Activated CD4-positive, alpha-beta memory T cell treated with anti-CD3 and anti-CD28 coated beads, Interleukin-2, amount 10 ng/mL, durations not matched to agents 7 days and 5 days (primary cell): ENCODE results near the gene BHLHE23. TPM values are rescaled to one million over a fixed set of nuclear protein-coding genes. Genes with fewer than 3 reads are reported as not detected.
A peak's percentile ranks its signal among the peaks of the same experiment; 100 is the strongest.

Source experiments
- CTCF ChIA-PET: fragments of 350-600 bp; sonication (Branson Sonifier 250); formaldehyde crosslinking; loops from one replicate; lab custom pipeline; 2021; ENCODE audit warnings: antibody characterized with exemption, inconsistent platforms; lab: Charles Lee
- POLR2A ChIA-PET: fragments of 350-600 bp; sonication (Branson Sonifier 250); formaldehyde crosslinking; loops from one replicate; lab custom pipeline; 2021; ENCODE audit warnings: antibody characterized with exemption; lab: Charles Lee
- DNase-seq: peaks from one replicate; pipeline ENCODE4 v3.0.0-alpha.2; 2020
- H3K27ac Mint-ChIP-seq: one replicate; pipeline ENCODE4 v1.8.0; 2021; ENCODE audit warnings: mild to moderate bottlenecking, mixed read lengths
- H3K27me3 Mint-ChIP-seq: one replicate; pipeline ENCODE4 v1.8.0; 2021; ENCODE audit warnings: mixed read lengths
- H3K36me3 Mint-ChIP-seq: one replicate; pipeline ENCODE4 v1.8.0; 2021; ENCODE audit warnings: low read depth, mixed read lengths
- H3K4me1 Mint-ChIP-seq: one replicate; pipeline ENCODE4 v1.8.0; 2021; ENCODE audit warnings: mixed read lengths
- H3K4me3 Mint-ChIP-seq: one replicate; pipeline ENCODE4 v1.8.0; 2021; ENCODE audit warnings: mild to moderate bottlenecking, mixed read lengths
- H3K9me3 Mint-ChIP-seq: one replicate; pipeline ENCODE4 v1.8.0; 2021; ENCODE audit warnings: mixed read lengths
- total RNA-seq, 2 experiments: library from RNA; stranded (reverse); gene quantifications; one replicate each; pipeline ENCODE4 v1.2.3, GENCODE V29; 2021

Gene BHLHE23
- total RNA-seq, 2 experiments from 2014 or later, result not detected

DNA sequence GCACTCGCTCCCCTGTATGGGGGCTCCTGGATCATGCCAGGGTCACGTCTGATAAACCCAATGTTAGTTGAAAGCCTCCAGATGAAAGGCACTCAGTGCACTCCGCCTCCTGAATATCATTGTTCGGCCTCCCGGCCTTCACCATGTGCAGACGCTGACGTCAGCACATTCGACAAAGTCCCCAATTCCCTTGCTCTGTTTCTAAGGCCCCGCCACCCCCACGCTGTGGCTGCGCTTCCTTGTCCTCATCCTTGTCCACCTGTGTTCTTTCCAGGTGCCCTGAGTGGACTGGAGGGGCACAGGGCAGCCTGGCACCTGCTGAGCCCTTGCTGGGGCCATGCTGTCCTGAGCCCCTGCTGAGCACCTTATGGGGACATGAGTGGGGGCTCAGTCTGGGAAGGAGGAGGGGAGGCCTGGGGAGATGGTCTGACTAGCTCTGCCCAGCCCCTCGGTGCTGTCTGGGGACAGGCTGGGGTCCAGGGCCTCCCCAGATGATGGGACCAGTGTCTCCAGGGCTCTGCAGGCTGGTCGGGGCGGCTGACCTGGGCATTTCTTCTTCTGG is 9.8 kb upstream of the BHLHE23 start:
- Mint-ChIP-seq H3K4me3 (no peak overlapping the region), H3K9me3 (peaks cover 11% of the 10 kb centered on the region), H3K27ac (no peak overlapping the region), H3K36me3 (peaks cover 14% of the 10 kb centered on the region), H3K4me1 (no peaks in the 10 kb centered on the region), H3K27me3 (peaks cover 46% of the 10 kb centered on the region)
- CTCF ChIA-PET, result no interaction called here
- DNase-seq, result no peak
- POLR2A ChIA-PET, result no interaction called here

GRCh38 chr20:63015662-63016361 is 9.0 kb upstream of the BHLHE23 start:
- Mint-ChIP-seq H3K9me3 (peaks cover 11% of the 10 kb centered on the region), H3K27me3 (peaks cover 54% of the 10 kb centered on the region), H3K4me3 (no peak overlapping the region), H3K27ac (no peak overlapping the region), H3K36me3 (peaks cover 14% of the 10 kb centered on the region), H3K4me1 (no peaks in the 10 kb centered on the region)
- no peak for DNase-seq
- ChIA-PET POLR2A (no interaction called here), CTCF (no interaction called here)

DNA sequence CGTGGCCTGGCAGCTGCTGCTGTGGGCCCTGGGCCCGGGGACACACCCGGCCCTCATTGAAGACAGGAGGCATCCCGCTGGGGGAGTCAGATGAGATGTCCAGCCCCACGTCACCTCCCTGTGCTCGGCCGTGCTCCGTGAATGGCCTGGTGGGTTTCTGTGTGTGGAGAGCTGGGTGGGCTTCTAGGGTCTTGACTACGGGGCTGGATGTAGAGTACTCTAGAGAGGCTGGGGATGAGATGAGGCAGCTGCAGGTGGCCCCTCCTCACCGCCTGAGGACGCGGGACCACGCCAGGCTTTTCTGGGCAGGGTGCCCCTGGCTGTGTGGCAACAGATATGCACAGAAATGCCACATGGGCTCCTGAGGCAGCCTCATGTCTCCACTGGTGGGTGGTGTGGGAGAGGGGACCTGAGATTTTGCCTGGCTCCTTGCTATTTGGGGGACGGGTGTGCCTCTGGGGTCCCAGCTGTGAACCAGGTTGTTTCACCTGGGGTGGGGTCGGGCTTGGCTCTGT is 8.4 kb upstream of the BHLHE23 start:
- Mint-ChIP-seq H3K27me3 (peaks cover 57% of the 10 kb centered on the region), H3K4me1 (peaks cover 3% of the 10 kb centered on the region), H3K36me3 (peaks cover 14% of the 10 kb centered on the region), H3K27ac (no peak overlapping the region), H3K4me3 (no peak overlapping the region), H3K9me3 (peaks cover 11% of the 10 kb centered on the region)
- POLR2A ChIA-PET, result no interaction called here
- DNase-seq, result no peak
- CTCF ChIA-PET, result no interaction called here

- Mint-ChIP-seq H3K4me3 (no peak overlapping the region), H3K4me1 (peaks cover 8% of the 10 kb centered on the region), H3K9me3 (peaks cover 11% of the 10 kb centered on the region), H3K27me3 (peaks cover 62% of the 10 kb centered on the region), H3K36me3 (peaks cover 14% of the 10 kb centered on the region), H3K27ac (no peak overlapping the region)
- ChIA-PET POLR2A (no interaction called here), CTCF (no interaction called here)
- DNase-seq, result no peak
Measured at GRCh38 chr20:63014710-63015109, 7.9 kb upstream of the BHLHE23 start.

- H3K4me3 Mint-ChIP-seq, result no peak overlapping the region
- H3K27me3 Mint-ChIP-seq, result peaks cover 58% of the 10 kb centered on the region
- H3K4me1 Mint-ChIP-seq, result peaks cover 9% of the 10 kb centered on the region
- POLR2A ChIA-PET, result no interaction called here
- H3K36me3 Mint-ChIP-seq, result peaks cover 14% of the 10 kb centered on the region
- H3K27ac Mint-ChIP-seq, result no peak overlapping the region
- H3K9me3 Mint-ChIP-seq, result peaks cover 11% of the 10 kb centered on the region
- CTCF ChIA-PET, result interaction anchor here (1.6 kb wide), 1 partner anchor 42 kb away, joined by 4 read pairs; no protein-coding TSS in a partner anchor
- DNase-seq, result no peak
Measured at GRCh38 chr20:63014287-63014686, 7.5 kb upstream of the BHLHE23 start.

GRCh38 chr20:63013207-63013606 is 6.4 kb upstream of the BHLHE23 start:
- ChIA-PET POLR2A (no interaction called here), CTCF (interaction anchor here (0.7 to 1.6 kb wide), 2 partner anchors 41 to 147 kb away, joined by 4 read pairs; no protein-coding TSS in a partner anchor)
- Mint-ChIP-seq H3K9me3 (peaks cover 11% of the 10 kb centered on the region), H3K36me3 (peaks cover 14% of the 10 kb centered on the region), H3K27me3 (peaks cover 68% of the 10 kb centered on the region), H3K4me1 (peaks cover 17% of the 10 kb centered on the region), H3K4me3 (no peak overlapping the region), H3K27ac (no peak overlapping the region)
- no peak for DNase-seq

DNA sequence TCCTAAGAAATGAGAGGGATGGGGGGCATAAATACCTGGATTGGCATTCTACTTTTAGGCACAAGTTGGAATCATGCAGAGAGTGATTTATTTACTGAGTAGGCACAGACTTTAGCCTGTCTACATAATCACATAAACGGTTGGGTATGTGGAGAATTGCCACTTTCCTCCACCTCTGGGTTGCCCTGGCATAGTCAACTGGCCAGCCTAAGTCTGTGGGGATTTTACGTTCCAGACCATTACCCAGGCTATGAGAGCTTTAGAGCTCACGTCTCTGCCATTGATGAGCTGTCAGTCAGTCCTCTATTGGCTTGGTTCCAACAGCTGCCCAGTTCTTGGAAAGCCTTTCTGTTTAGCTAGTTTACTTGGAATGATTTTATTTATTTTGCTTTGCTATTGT is 5.0 kb upstream of the BHLHE23 start:
- ChIA-PET CTCF (interaction anchor here (1.0 to 2.4 kb wide), 2 partner anchors 39 to 144 kb away, joined by 3 to 15 read pairs; no protein-coding TSS in a partner anchor), POLR2A (no interaction called here)
- Mint-ChIP-seq H3K27ac (no peak overlapping the region), H3K27me3 (peaks cover 75% of the 10 kb centered on the region), H3K4me3 (no peak overlapping the region), H3K4me1 (peaks cover 17% of the 10 kb centered on the region), H3K36me3 (peaks cover 14% of the 10 kb centered on the region), H3K9me3 (peaks cover 11% of the 10 kb centered on the region)
- no peak for DNase-seq

- peaks cover 14% of the 10 kb centered on the region for H3K36me3 Mint-ChIP-seq
- H3K9me3 Mint-ChIP-seq, result peaks cover 11% of the 10 kb centered on the region
- peaks cover 17% of the 10 kb centered on the region for H3K4me1 Mint-ChIP-seq
- H3K27me3 Mint-ChIP-seq, result peaks cover 76% of the 10 kb centered on the region
- peak overlapping the region; percentile 74 for H3K4me3 Mint-ChIP-seq
- peak overlapping the region; percentile 30 for H3K27ac Mint-ChIP-seq
- DNase-seq, result peak; percentile 71
- CTCF ChIA-PET, result interaction anchor here (0.5 to 2.4 kb wide), 4 partner anchors 38 to 510 kb away, joined by 3 to 15 read pairs (median 3); no protein-coding TSS in a partner anchor
- POLR2A ChIA-PET, result interaction anchor here (0.9 kb wide), 1 partner anchor 37 kb away, joined by 7 read pairs; no protein-coding TSS in a partner anchor
Measured at GRCh38 chr20:63009988-63010769, 3.4 kb upstream of the BHLHE23 start.

- Mint-ChIP-seq H3K9me3 (peaks cover 11% of the 10 kb centered on the region), H3K27ac (peak overlapping the region; percentile 48), H3K36me3 (peaks cover 10% of the 10 kb centered on the region), H3K27me3 (peaks cover 72% of the 10 kb centered on the region), H3K4me1 (peaks cover 20% of the 10 kb centered on the region), H3K4me3 (no peak overlapping the region)
- peak; percentile 84 for DNase-seq
- POLR2A ChIA-PET, result interaction anchor here (0.9 to 1.1 kb wide), 4 partner anchors 34 to 111 kb away, joined by 3 to 7 read pairs (median 3); no protein-coding TSS in a partner anchor
- CTCF ChIA-PET, result interaction anchor here (0.5 to 1.7 kb wide), 12 partner anchors 29 to 509 kb away, joined by 3 to 9 read pairs (median 3); partner anchors contain the start of gene TCFL5
Measured at GRCh38 chr20:63009045-63009961, 2.5 kb upstream of the BHLHE23 start.

- Mint-ChIP-seq H3K27ac (no peak overlapping the region), H3K9me3 (peaks cover 6% of the 10 kb centered on the region), H3K27me3 (peaks cover 72% of the 10 kb centered on the region), H3K4me1 (peaks cover 23% of the 10 kb centered on the region), H3K4me3 (no peak overlapping the region), H3K36me3 (peaks cover 6% of the 10 kb centered on the region)
- ChIA-PET POLR2A (interaction anchor here (1.0 to 1.1 kb wide), 3 partner anchors 33 to 110 kb away, joined by 3 read pairs; no protein-coding TSS in a partner anchor), CTCF (interaction anchor here (0.7 to 1.7 kb wide), 10 partner anchors 29 to 385 kb away, joined by 3 to 9 read pairs (median 4); partner anchors contain the start of gene TCFL5)
- no peak for DNase-seq
Measured at GRCh38 chr20:63008541-63009044, 1.8 kb upstream of the BHLHE23 start.

DNA sequence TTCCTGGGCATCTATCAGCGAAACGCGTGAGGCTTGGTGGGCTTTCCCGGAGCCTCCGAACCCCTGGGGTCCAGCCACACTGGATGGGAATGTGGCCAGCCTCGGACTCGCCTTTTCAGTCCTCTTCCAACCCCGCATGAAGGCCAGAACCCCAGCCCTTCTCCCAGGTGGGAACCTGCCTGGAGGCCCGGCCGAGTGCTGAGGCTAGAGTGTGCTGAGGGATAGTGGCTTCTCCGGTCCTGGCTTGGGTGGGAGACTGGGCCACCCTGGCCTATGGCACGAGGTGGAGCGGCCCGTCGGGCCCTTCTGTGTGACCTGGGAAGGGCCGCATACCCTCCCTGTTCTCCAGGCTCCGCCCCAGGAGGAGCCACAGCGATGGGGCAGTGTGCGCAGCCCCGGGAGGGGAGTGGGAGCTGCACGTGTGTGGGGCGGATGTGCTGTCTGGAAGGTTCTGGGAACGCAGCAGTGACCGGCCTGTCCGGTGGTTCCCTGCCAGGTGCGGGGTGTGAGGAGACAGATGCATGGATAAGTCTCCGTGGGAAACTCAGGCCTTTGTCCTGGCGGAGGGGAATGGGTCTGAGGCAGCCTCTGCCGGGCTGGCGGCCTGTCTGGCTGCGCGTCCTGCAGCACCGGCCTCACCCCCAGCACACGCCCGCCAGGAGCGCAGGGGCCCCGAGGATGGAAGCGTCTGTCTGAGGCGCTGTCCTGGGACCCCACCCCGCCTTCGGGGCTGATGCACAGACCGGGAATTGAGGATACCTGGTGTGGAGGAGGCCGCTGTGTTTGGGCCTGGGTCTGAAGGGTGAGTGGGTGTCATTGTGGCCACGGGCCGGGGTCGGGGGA is 1.1 kb upstream of the BHLHE23 start:
- H3K9me3 Mint-ChIP-seq, result peaks cover under 1% of the 10 kb centered on the region
- no peak overlapping the region for H3K4me3 Mint-ChIP-seq
- ChIA-PET CTCF (interaction anchor here (1.0 to 1.7 kb wide), 3 partner anchors 28 to 100 kb away, joined by 3 to 9 read pairs (median 7); no protein-coding TSS in a partner anchor), POLR2A (no interaction called here)
- H3K36me3 Mint-ChIP-seq, result no peaks in the 10 kb centered on the region
- H3K27me3 Mint-ChIP-seq, result peaks cover 73% of the 10 kb centered on the region
- no peak for DNase-seq
- H3K27ac Mint-ChIP-seq, result no peak overlapping the region
- H3K4me1 Mint-ChIP-seq, result peaks cover 23% of the 10 kb centered on the region
